GM12872 (cell line): ENCODE data around the gene NR1I3.

Experiments
- CTCF ChIP-seq: IDR thresholded peaks from 3 replicates; pipeline ENCODE4 v1.5.1; 2011; ENCODE audit warnings: low read depth, mild to moderate bottlenecking, low read length, moderate library complexity; ENCODE audit not compliant: insufficient read depth

Gene NR1I3

GRCh38 chr1:161267321-161267720 lies 29.3 kb upstream of the NR1I3 start:
- TF ChIP-seq CTCF: no peak

DNA sequence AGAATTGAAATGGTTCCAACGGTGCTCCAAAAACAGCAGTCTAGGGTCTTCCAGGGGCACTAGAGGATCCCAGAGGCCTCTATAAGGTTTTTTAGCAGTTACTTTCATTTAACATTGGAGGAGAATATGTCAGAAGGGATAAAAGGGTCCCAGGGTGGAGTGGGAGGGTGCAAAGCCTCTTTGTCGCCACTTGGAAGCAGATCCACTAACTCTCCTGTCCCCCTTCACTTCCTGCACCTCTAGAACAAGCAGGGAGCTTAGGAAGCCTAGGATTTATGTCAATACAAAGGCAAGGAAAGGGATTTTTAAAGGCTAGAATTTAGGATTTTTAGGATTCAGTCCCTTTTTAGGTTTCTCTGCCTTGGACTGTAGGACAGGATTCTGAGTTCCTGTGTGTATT lies 28.8 kb upstream of the NR1I3 start:
- TF ChIP-seq CTCF: no peak

DNA sequence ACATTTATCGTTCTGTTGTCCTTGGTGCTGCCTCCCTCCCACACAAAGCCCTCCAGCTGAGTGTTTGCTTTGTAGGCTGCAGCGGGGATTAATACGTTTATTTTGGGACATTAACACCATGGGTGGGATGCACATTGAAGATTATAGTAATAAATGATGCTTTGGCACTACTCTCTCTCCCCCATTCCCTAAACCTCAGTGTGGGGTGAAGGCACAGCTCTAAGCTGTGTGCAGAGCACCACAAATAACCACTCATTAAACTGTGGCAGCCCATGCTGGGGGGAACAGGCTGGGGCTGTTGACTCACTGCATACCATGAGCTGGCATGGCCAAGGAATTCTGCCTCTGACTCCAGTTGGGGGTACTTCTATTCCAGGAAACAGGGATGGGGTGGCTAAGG lies 28.2 kb upstream of the NR1I3 start:
- no peak for TF ChIP-seq CTCF

GRCh38 chr1:161265305-161265704 lies 27.3 kb upstream of the NR1I3 start:
- no peak for TF ChIP-seq CTCF

GRCh38 chr1:161261261-161262235 lies 23.5 kb upstream of the NR1I3 start:
- TF ChIP-seq CTCF: no peak

GRCh38 chr1:161260376-161261260 lies 22.6 kb upstream of the NR1I3 start:
- TF ChIP-seq CTCF: no peak

DNA sequence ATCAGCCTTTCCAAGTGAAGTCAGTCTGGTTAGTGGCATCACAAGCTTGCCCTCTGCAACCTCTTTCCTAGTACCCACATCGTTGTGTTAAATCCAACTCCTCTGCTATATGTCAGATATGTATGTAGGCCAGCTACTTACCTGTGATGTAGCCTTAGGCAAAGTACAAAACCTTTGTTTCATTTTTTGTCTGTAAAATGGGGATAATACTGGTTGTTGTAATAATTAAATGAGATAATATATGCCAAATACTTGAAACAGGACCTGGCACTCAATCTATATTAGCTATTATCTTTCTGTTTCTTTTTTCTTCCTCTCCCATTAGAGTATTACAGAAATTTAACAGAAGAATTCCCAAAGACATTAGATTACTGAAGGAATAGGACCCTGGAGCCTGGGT lies 21.8 kb upstream of the NR1I3 start:
- TF ChIP-seq CTCF: no peak
